Neuronal stem cell (in vitro differentiated cells): ENCODE data around the gene CKLF.

ENCODE experiments used
- DNase-seq: peaks from one replicate; pipeline ENCODE4 v3.0.0-alpha.2; 2013; ENCODE audit warnings: low spot score
- H2AFZ ChIP-seq: one replicate; pipeline ENCODE4 v1.6.1; 2013; ENCODE audit warnings: mild to moderate bottlenecking, low read length, inconsistent platforms
- H2AK5ac ChIP-seq: 2 replicates; pipeline ENCODE4 v1.6.1; 2013; ENCODE audit warnings: low read depth, mild to moderate bottlenecking, inconsistent platforms, low read length, moderate library complexity, mixed read lengths
- H2BK120ac ChIP-seq: 2 replicates; pipeline ENCODE4 v1.6.1; 2013; ENCODE audit warnings: low read depth, mild to moderate bottlenecking, inconsistent platforms, low read length, moderate library complexity, mixed read lengths
- H2BK12ac ChIP-seq: one replicate; pipeline ENCODE4 v1.6.1; 2013; ENCODE audit warnings: low read length, inconsistent platforms
- H2BK15ac ChIP-seq: 2 replicates; pipeline ENCODE4 v1.6.1; 2013; ENCODE audit warnings: mild to moderate bottlenecking, low read length, inconsistent platforms, mixed read lengths
- H2BK5ac ChIP-seq: one replicate; pipeline ENCODE4 v1.6.1; 2013; ENCODE audit warnings: inconsistent platforms, mild to moderate bottlenecking, low read length, moderate library complexity
- H3K14ac ChIP-seq: one replicate; pipeline ENCODE4 v1.6.1; 2013; ENCODE audit warnings: low read length, inconsistent platforms
- H3K18ac ChIP-seq: 2 replicates; pipeline ENCODE4 v1.6.1; 2013; ENCODE audit warnings: low read length, inconsistent platforms
- H3K23ac ChIP-seq: 2 replicates; pipeline ENCODE4 v1.6.1; 2013; ENCODE audit warnings: low read depth, mild to moderate bottlenecking, mixed read lengths, low read length, inconsistent platforms; ENCODE audit not compliant: poor library complexity
- H3K27ac ChIP-seq: replicated peaks from 3 replicates; pipeline ENCODE4 v1.5.1; 2013; ENCODE audit warnings: low read length, inconsistent platforms
- H3K27me3 ChIP-seq, 3 experiments: 2 replicates each; pipeline ENCODE4 v1.6.1; 2013; ENCODE audit warnings: low read length in 3 of 3, mild to moderate bottlenecking in 2 of 3, inconsistent platforms in 1 of 3, low read depth in 1 of 3, mixed read lengths in 1 of 3, moderate library complexity in 1 of 3; ENCODE audit not compliant: control insufficient read depth in 3 of 3, insufficient read depth in 3 of 3
- H3K36me3 ChIP-seq, 2 donors: replicated peaks in 1 of 2; 2 replicates each; pipeline ENCODE4 v1.6.1; 2013; ENCODE audit warnings: low read length in 2 of 2; ENCODE audit not compliant: control insufficient read depth in 2 of 2, insufficient read depth in 2 of 2
- H3K4ac ChIP-seq: 2 replicates; pipeline ENCODE4 v1.6.1; 2013; ENCODE audit warnings: inconsistent platforms, mild to moderate bottlenecking, low read length, moderate library complexity
- H3K4me1 ChIP-seq, 2 donors: 1 replicate in 1 of 2; 2 replicates in 1 of 2; pipeline ENCODE4 v1.6.1; 2013; ENCODE audit warnings: low read length in 2 of 2, low read depth in 1 of 2; ENCODE audit not compliant: control insufficient read depth in 2 of 2, insufficient read depth in 1 of 2
- H3K4me2 ChIP-seq: one replicate; pipeline ENCODE4 v1.6.1; 2013; ENCODE audit warnings: mild to moderate bottlenecking, low read length, inconsistent platforms; ENCODE audit not compliant: insufficient read depth, poor library complexity, severe bottlenecking
- H3K4me3 ChIP-seq, 2 donors: 2 replicates each; pipeline ENCODE4 v1.5.1; 2013; ENCODE audit warnings: low read length in 2 of 2, mild to moderate bottlenecking in 2 of 2, inconsistent platforms in 1 of 2, moderate library complexity in 1 of 2
- H3K79me1 ChIP-seq: one replicate; pipeline ENCODE4 v1.6.1; 2013; ENCODE audit warnings: low read depth, mild to moderate bottlenecking, inconsistent platforms, low read length, moderate library complexity
- H3K9ac ChIP-seq: one replicate; pipeline ENCODE4 v1.6.1; 2013; ENCODE audit warnings: mild to moderate bottlenecking, low read depth, low read length, inconsistent platforms; ENCODE audit not compliant: poor library complexity
- H3K9me3 ChIP-seq, 2 donors: replicated peaks in 1 of 2; 2 replicates each; pipeline versions ENCODE3 to v1.6.1; 2013; ENCODE audit warnings: low read length in 2 of 2, mild to moderate bottlenecking in 2 of 2, inconsistent platforms in 1 of 2, low read depth in 1 of 2, mixed read lengths in 1 of 2, moderate library complexity in 1 of 2; ENCODE audit not compliant: control insufficient read depth in 2 of 2, insufficient read depth in 1 of 2
- H4K8ac ChIP-seq: one replicate; pipeline ENCODE4 v1.6.1; 2013; ENCODE audit warnings: low read depth, mild to moderate bottlenecking, inconsistent platforms, low read length, moderate library complexity
- H4K91ac ChIP-seq: one replicate; pipeline ENCODE4 v1.6.1; 2013; ENCODE audit warnings: low read length, low read depth, mild to moderate bottlenecking, inconsistent platforms; ENCODE audit not compliant: poor library complexity
- WGBS, 2 donors: extraction: QIAGEN DNeasy Blood & Tissue Kit; methylation state at CpG; one replicate each; pipeline ENCODE4 v1.1.7; 2013; ENCODE audit warnings: missing lambda C conversion rate in 2 of 2, mixed read lengths in 1 of 2; ENCODE audit not compliant: insufficient read length in 2 of 2, insufficient replicate concordance in 1 of 2; ENCODE audit errors: extremely low coverage in 2 of 2; 5-methylcytosine and 5-hydroxymethylcytosine counted together

CKLF gene

DNA sequence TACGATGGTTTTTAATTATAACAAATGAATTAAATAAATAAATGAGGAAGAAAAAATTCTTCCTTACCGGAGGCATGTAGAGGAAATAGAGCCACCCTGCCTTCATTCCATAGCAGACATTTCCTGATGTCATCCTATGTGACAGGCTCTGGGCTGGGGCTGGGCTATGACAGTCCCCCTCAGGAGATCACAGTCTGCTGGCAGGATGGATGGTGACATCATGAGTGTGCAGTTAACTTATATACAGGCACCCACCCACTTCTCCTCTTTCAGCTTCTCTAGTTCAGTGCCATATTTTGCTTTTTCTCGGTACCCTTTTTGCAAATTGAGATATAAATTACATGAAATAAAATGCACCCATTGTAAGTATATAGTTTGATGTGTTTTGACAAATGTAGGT is 45.7 kb downstream of the CKLF start:
- H2BK5ac ChIP-seq, result no peak overlapping the region
- no peak overlapping the region for H4K91ac ChIP-seq
- no peak overlapping the region for H3K14ac ChIP-seq
- no peak overlapping the region for H3K18ac ChIP-seq
- H3K79me1 ChIP-seq, result no peaks in the 10 kb centered on the region
- no peaks in the 10 kb centered on the region for H3K36me3 ChIP-seq
- no CpG with 5 or more reads among the region's 3 CpGs for WGBS, 2 donors
- H3K4me3 ChIP-seq, result no peak overlapping the region
- H3K27me3 ChIP-seq, result no peaks in the 10 kb centered on the region
- no peak overlapping the region for H2AK5ac ChIP-seq
- H2BK120ac ChIP-seq, result no peak overlapping the region
- no peak overlapping the region for H2BK12ac ChIP-seq
- H3K9ac ChIP-seq, result no peak overlapping the region
- no peak overlapping the region for H3K4me2 ChIP-seq
- no peak overlapping the region for H2AFZ ChIP-seq
- no peak for DNase-seq
- no peak overlapping the region for H3K4ac ChIP-seq
- H3K27ac ChIP-seq, result no peak overlapping the region
- no peak overlapping the region for H2BK15ac ChIP-seq
- no peaks in the 10 kb centered on the region for H3K9me3 ChIP-seq
- no peaks in the 10 kb centered on the region for H3K4me1 ChIP-seq
- no peak overlapping the region for H3K23ac ChIP-seq
- H4K8ac ChIP-seq, result no peak overlapping the region

DNA sequence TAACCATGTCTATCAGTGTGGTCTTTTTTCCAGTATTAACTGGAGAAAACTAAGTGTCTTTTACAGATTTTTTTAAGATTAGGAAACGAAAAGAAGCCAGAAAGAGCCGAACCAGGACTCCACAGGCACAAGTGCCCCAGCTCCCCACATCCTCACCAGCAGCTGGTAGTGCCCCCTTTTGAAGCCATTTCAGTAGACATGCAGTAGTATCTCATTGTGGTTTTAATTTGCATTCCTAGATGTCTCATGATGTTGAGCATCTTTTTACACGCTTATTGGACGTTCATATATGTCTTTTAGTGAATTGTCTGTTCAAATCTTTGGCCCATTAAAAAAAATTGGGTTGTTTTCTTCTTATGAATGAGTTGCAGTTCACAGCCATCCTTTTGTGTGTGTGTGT is 47.4 kb downstream of the CKLF start:
- no peak overlapping the region for H4K8ac ChIP-seq
- H3K9ac ChIP-seq, result no peak overlapping the region
- H3K4me3 ChIP-seq, result no peak overlapping the region
- H4K91ac ChIP-seq, result no peak overlapping the region
- no peak overlapping the region for H3K27ac ChIP-seq
- peaks cover 0 to 3% of the 10 kb centered on the region in 2 donors for H3K4me1 ChIP-seq
- DNase-seq, result no peak
- H3K9me3 ChIP-seq, result no peaks in the 10 kb centered on the region
- no peaks in the 10 kb centered on the region for H3K36me3 ChIP-seq
- no peak overlapping the region for H3K4ac ChIP-seq
- H3K79me1 ChIP-seq, result no peaks in the 10 kb centered on the region
- no peak overlapping the region for H3K23ac ChIP-seq
- H2AK5ac ChIP-seq, result no peak overlapping the region
- no peak overlapping the region for H3K14ac ChIP-seq
- no peak overlapping the region for H2AFZ ChIP-seq
- no peak overlapping the region for H2BK5ac ChIP-seq
- no peak overlapping the region for H3K4me2 ChIP-seq
- H2BK15ac ChIP-seq, result no peak overlapping the region
- H3K27me3 ChIP-seq, result no peaks in the 10 kb centered on the region
- no CpG with 5 or more reads among the region's 4 CpGs for WGBS, 2 donors
- no peak overlapping the region for H3K18ac ChIP-seq
- H2BK12ac ChIP-seq, result no peak overlapping the region
- H2BK120ac ChIP-seq, result no peak overlapping the region

DNA sequence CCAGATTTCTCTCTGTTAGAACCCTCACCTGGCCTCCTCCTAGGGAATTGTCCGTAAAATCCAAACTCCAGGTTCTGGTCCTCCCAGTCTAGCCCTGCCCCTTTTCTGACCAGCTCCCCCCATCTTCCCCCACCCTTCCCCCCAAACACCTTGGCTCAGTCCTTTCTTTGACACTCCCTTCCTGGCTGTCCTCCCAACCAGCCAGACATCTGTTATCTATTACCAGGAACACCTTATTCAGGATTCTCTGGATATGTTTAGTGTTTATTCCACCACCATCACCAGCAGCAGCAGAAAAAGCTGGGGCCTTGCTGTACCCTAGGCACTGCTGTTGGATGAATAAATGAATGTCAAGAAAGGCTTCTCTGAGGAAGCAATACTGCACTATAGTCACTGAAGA is 48.1 kb downstream of the CKLF start:
- H3K36me3 ChIP-seq, result no peaks in the 10 kb centered on the region
- H4K91ac ChIP-seq, result no peak overlapping the region
- H4K8ac ChIP-seq, result no peak overlapping the region
- H2AK5ac ChIP-seq, result no peak overlapping the region
- H2BK5ac ChIP-seq, result no peak overlapping the region
- WGBS, 2 donors, result no CpG with 5 or more reads among the region's 1 CpG
- H3K4me3 ChIP-seq, result no peak overlapping the region
- no peak overlapping the region for H3K4ac ChIP-seq
- no peak for DNase-seq
- no peak overlapping the region for H3K23ac ChIP-seq
- H2AFZ ChIP-seq, result no peak overlapping the region
- no peak overlapping the region for H3K9ac ChIP-seq
- H3K4me2 ChIP-seq, result no peak overlapping the region
- H2BK120ac ChIP-seq, result no peak overlapping the region
- H2BK12ac ChIP-seq, result no peak overlapping the region
- no peak overlapping the region for H3K18ac ChIP-seq
- no peak overlapping the region for H3K27ac ChIP-seq
- no peak overlapping the region for H3K14ac ChIP-seq
- no peaks in the 10 kb centered on the region for H3K27me3 ChIP-seq
- peaks cover 0 to 3% of the 10 kb centered on the region in 2 donors for H3K4me1 ChIP-seq
- no peaks in the 10 kb centered on the region for H3K9me3 ChIP-seq
- no peaks in the 10 kb centered on the region for H3K79me1 ChIP-seq
- H2BK15ac ChIP-seq, result no peak overlapping the region

DNA sequence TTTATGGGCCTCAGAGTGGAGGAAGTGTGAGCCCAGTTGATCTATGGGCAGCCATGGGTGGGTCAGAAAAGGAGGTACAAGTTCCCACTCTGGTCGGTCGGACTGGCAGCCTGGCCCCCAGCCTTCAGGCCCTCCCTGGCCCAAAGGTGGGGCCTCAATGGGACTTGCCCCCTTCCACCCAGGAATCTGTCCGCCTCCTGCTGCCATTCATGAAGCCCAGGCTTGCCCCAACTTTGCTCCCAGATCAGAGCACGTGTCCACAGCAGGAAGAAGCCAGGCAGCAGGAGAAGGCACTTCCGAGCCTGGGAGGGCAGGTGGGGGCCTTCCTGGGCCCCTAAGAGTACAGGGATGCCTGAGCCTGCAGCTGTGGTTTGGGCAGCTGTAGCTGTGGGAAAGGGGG is 49.1 kb downstream of the CKLF start:
- Histone ChIP-seq H4K8ac (no peak overlapping the region), H3K4me3 (no peak overlapping the region), H3K18ac (peak overlapping the region; percentile 59), H3K36me3 (peaks cover 0 to 5% of the 10 kb centered on the region in 2 donors), H2BK5ac (no peak overlapping the region), H2AFZ (peak overlapping the region; percentile 48), H3K23ac (peak overlapping the region; percentile 3), H2BK12ac (no peak overlapping the region), H3K4ac (no peak overlapping the region), H3K27ac (no peak overlapping the region), H3K14ac (no peak overlapping the region), H3K4me2 (no peak overlapping the region), H2AK5ac (peak overlapping the region; percentile 81), H3K4me1 (peaks cover 7 to 11% of the 10 kb centered on the region in 2 donors), H2BK120ac (no peak overlapping the region), H3K79me1 (peaks cover 9% of the 10 kb centered on the region), H2BK15ac (no peak overlapping the region), H4K91ac (no peak overlapping the region), H3K9ac (no peak overlapping the region), H3K9me3 (no peaks in the 10 kb centered on the region), H3K27me3 (no peaks in the 10 kb centered on the region)
- no peak for DNase-seq
- WGBS, 2 donors, result no CpG with 5 or more reads among the region's 5 CpGs
